Transverse colon (tissue), 3 donors: ENCODE results near the gene USP28.

Experiments
- CTCF ChIP-seq, 5 experiments: fragments of 200-600 bp in 3 of 5; fragments of 450-650 bp in 2 of 5; sonication (generic) in 3 of 5; IDR thresholded peaks; 1 replicate in 2 of 5; 2 replicates in 3 of 5; pipeline ENCODE4 v1.5.1; 2016 to 2017; ENCODE audit warnings: antibody characterized with exemption in 5 of 5, inconsistent platforms in 3 of 5, mild to moderate bottlenecking in 2 of 5, moderate library complexity in 1 of 5
- POLR2A ChIP-seq: fragments of 450-650 bp; IDR thresholded peaks from one replicate; pipeline ENCODE4 v1.6.1; 2016; ENCODE audit warnings: antibody characterized with exemption, mild to moderate bottlenecking, moderate library complexity

- no peak for TF ChIP-seq CTCF (IDR thresholded peaks at IDR 0.05)
- no peak for TF ChIP-seq POLR2A
Measured at GRCh38 chr11:113774174-113774503, 101.2 kb downstream of the USP28 start.
